ENCODE measurements around the gene CCL13. TPM values are rescaled to one million over a fixed set of nuclear protein-coding genes. Genes with fewer than 3 reads are reported as not detected.

The CCL13 gene
- polyA plus RNA-seq, 12 donors = 0.28 to 3.8 (median 1.0) TPM; not detected in 2

DNA sequence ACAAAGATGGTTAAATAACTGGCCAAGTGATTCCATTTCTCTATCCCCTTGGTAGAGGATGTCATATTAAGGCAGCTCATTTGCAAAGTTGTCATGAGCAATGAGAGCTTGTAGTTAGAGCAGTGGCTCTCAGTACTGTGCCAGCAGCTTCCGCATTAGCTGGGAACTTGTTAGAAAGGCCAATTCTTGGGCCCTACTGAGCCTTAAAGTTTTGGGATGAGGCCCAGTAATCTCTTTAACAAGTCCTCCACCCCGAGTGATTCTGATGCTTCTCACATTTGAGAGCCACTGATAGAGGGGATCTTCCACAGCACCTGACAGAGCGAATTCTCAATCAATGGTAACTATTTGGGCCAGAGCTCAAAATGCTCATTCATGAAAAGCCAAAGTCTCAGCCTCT is 26.9 kb downstream of the CCL13 start:
- DNase-seq = no peak

DNA sequence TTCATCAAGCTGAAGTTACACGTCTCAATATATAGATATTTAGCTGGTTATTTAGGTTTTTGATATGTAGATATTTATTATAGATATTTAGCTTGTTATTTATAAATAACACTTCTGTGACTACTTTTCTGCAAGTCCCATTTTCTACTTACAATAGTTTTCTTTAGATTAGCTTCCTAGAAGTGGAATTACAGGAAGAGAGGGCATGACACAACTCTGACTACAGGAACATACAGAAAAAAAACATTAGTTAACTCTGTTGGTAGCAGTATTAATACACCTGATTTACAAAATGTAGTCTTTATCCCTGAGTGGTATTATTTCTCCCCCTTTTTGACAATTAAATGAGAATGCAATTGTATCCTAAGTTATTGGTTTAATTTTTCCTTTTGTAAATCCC is 28.0 kb downstream of the CCL13 start:
- DNase-seq = no peak

DNA sequence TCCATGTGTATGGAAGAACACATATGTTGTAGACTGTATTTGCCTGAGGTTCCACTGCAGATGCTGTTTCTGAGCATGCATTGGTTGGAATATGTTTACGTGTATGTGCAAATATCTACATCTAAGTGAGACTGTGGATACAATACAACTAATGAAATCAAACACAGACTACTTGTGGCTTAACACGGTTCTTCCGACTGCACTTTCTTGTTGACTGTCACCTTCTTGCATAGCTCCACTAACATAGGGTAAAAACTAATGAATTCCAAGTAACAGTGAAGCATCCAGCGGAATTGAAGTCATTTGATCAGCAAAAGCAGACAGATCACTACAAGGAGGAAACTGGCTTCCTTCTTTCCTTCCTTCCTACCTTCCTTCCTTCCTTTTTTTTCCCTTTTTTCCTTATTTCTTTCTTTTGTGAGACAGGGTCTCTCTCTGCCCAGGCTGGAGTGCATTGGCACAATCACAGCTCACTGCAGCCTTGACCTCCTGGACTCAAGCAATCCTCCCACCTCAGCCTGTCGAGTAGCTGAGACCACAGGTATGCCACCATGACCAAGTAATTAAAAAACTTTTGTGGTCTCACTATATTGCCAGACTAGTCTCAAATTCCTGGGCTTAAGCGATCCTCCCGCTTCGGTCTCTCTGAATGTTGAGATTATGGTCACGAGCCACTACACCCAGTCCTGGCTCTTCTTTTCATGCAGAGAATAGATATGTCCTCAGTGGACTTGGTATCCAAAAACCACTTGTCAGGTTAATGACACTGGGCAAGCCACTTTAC is 28.7 kb downstream of the CCL13 start:
- no peak for DNase-seq

DNA sequence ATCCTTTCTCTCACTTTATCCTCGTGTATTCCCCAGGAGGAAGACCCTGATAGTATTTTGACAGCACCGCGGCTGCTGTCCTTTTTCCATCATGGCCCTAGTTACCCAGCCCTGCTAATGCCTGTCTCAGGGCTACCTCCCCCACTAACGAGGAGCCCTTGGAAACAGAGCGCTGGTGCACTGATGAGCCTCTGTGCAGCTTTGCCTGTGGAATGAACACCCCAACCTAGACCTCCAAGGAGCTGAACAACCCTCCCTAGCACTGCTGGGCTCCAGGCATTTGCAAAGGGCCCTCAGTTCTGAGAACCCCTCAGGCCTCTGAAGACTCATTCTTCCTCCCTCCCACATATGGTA is 30.0 kb downstream of the CCL13 start:
- DNase-seq = no peak

DNA sequence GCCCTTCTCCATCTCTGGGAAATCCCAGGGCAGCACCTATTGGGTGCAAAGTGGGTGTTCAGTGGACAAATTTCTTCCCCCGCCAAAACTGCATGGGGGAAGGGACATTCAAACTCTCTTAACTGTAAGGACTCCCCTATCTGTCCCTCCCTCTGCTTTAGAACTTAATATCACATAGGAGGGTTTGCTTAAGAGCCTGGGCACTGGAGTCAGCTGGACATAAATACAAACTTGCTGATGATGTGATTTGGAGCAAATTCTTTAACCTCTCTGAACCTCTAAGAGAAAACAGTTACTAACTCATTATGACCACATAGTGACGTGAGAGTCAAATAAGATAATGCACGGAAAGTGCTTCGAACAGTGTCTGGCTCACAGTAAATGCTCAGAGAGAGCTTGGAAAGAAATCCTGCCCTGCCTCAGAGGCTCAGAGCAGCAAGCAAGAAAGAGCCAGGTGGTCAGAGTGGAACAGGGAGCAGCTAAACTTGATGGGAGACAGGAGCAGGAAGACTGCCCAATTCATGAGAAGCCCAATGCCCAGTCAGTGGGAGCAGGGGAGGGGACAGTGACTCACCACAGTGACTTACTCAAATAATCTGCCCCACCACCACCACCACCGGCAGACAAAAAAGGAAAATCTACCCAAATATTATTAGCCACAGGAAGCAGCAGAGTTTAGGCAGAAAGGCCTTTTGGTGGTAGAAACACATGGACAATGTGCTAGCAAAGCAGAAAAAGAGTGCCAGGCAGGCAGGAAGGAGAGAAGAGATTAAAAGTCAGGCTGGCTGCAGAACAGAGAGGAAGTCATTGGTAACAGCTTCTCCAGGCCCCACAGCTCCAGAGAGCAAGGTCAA is 30.6 kb downstream of the CCL13 start:
- DNase-seq = no peak

DNA sequence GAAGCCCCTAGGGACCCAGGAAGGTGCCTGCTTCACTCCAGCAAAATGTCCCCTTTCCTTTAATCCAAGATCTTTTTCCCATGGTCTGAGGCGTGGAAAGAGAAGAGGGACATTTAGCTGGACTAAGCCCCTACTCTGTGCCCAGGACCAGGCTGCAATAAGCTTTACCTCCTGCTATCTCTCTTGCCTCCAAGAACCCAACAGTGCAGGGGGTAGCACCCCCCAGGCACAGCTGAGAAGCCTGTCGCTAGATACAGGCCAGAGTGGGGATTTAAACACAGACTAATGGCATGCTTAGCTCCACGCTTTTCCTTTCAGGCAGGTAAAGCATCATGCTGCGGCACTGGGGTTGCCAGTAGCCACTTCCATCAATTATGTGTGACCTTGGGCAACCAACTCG is 31.3 kb downstream of the CCL13 start:
- no peak for DNase-seq

DNA sequence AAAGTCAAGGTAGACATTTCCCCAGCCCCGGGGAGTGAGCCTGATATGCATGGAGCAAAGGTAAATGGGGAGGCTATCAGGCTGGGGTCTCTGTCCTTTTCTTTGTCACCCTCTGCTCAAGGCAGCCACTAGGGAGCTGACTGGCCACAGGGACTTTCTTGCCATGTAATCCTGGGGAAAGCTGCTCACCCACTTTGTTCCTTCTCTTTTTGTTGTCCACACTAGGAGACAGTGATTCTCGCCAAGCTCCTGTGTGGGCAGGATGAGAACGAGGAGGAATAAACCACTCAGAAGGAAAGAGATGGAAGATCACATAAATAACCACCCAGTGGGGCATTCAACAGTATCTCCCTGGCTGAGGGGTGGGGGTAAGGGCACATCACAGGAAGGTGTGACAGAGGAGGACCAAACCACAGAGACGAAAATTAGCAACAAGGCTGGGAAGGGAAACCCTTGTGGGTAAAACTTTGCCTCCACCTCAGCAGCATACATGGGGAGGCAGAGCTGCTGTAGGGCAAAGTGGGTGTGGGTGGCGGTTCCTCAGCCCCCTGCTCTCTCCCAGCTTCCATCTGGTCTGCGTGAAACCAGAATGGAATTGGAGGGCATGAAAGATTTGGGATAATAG is 33.0 kb downstream of the CCL13 start:
- DNase-seq = no peak

DNA sequence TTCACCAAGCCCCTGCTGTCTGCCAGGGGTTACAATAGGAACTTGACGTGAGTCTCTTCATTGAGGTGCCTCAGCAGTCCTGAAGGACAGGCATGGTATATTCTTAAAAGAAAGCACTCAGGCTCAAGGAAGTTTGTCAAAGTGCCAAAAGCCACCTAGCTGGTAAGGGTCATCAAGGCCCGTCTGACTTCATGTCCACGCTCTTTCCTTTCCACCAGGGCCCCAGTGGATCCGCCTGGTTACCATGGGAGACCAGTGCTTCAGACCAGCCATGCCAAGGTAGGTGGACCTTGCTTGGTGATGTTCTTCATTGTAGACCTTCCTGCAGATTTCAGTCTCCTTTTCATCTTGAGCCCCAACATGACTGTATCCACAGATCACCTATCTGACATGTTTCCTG is 34.4 kb downstream of the CCL13 start:
- no peak for DNase-seq

DNA sequence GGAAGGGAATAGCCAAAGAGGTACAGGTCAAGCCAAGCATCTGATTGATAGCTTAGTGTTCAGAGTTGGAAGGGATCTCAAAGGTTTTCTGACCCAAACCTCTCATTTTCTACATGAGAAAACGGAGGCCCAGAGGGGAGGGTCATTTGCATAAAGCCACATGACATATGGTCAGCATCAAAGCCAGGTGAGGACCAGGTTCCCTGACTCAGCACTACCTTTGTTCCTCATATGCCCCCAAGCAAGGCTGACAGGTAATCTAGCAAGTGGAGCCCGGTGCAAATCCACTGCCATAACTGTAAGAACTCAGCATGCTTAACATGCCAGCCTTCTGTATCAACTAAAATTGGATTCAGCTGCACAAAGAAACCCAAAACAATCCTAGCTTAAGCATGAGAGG is 35.0 kb downstream of the CCL13 start:
- no peak for DNase-seq

DNA sequence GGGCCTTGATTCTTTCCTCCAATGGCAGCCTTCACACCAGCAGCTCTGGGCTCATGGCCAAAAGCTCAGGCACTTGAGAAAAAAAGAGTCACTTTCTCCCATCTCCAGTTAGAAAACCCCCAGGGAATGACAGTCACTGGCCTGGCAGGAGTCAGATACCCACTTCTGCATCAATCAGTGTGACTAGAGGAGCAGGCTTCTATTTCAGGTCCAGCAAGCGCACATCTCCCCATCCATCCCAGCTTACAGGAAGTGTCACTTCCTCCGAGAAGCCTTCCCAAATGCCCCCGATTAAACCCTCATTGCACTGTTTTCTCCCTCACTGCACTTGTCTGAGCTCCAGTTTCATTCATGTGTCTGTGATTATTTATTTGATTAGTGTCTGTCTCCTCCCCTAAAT is 37.1 kb downstream of the CCL13 start:
- no peak for DNase-seq

DNA sequence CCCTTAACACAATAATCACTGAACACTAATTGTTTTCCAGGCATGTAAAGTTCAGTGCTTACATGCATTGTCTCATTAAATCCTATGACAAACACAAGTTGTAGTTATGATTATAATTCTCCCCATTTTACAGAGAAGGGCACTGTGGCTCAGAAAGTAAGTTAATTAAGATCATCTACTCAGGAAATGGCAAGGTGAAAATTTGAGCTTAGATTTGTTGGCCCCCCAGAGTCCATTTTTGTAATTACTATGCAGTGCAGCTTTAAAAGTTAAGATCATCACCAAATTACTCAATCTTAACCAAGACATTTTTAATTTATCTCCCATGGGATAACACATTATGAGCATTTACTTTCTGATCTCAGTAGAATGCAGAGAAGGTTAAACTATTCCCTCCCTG is 41.0 kb downstream of the CCL13 start:
- no peak for DNase-seq

DNA sequence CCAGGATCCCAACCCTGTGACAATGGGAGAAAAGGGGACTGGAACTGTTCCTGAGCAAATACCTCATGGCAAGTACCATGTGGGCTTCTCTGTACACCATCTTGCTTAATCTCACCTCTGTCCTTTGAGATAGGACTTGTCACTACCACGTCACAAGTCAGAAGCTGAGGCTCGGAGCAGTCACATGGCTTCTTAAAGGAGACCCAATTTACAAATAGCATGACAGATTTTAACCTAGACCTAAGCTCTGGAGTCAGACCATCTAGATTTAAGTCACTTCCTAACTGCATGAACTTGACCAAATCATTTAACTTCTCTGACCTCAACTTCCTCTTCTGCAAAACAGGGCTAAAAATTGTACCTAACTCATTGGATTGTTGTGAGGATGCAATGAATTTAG is 42.7 kb downstream of the CCL13 start:
- DNase-seq = no peak

DNA sequence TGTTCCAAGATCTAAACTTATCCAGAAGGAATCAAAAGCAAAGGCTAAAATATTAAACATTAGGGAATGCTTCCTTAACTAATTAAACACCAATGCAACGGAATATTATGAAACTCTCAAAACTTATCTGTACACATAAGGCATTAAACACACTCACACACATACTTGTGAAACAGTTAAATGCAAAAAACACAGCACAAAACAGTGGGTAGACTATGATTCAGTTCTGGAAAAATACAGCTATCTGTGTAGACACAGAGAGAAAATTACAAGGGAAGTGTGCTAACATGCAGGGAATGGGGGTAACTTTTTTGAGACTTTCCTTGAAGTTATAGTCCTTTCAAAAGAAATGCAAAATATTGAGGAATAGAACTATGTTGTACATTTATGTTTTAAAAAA is 43.4 kb downstream of the CCL13 start:
- no peak for DNase-seq

DNA sequence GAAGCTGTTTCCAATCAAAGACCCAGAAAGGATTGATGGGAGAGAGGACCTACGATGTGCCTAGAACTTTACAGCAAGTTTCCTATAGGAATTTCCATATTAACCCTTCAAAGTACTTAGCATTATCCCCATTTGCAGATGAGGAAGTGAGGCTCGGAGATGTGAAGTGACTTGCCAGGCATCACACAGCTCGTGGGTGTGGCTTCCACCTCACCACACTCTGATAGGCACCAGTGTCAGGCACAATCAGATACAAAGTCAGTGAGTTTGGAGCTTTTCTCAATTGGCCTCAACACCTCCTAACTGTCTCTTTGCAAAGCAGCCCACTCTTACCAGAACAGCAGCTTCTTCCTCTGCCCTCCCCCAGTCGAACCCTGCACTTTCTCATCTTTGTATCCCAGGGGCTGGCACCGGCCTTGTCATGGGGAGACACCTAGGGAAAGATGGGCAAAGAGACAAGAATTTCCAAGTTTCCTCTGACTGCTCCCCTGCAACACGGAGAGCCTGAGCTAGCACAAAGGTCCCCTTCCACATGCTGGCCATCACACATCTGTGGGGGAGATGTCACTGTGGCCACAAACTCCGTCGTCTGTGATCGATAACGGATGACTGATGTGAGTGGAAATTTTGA is 44.1 kb downstream of the CCL13 start:
- DNase-seq = no peak

DNA sequence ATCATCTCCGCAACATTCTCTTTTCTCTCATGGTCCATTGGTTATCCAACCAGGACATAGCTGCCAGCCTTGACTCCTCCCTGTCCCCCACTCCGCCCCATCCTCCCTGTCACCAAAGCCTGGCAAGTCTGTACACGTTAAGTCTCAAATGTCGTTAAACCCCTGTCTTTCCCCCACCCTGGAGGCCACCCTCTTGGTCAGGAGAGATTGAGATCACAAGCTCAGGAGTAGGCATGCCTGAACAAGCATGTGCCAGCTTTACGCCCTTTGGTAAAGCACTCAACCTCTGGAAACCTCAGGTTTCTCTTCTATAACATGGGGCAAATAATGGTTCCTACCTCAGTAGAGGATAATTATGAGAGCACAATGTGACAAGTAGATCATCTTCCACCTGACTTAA is 44.9 kb downstream of the CCL13 start:
- no peak for DNase-seq

DNA sequence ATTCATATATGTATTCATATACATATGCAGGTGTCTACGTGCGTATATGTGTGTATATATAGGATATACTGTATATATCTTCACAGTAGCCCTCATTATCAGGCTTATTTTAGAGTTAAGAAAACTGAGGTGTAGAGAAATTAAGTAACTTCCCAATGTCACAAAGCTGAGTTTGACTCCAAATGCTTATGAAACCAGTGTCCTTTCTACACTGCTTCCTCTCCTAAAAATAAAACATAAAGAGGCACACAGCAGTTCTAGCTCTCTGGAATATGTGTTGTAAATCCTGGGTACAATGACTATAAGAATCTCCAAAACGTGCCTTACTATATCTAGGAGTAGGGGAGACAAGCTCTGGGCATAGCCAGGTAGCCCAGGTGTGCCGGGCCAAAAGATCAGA is 46.7 kb downstream of the CCL13 start:
- no peak for DNase-seq

DNA sequence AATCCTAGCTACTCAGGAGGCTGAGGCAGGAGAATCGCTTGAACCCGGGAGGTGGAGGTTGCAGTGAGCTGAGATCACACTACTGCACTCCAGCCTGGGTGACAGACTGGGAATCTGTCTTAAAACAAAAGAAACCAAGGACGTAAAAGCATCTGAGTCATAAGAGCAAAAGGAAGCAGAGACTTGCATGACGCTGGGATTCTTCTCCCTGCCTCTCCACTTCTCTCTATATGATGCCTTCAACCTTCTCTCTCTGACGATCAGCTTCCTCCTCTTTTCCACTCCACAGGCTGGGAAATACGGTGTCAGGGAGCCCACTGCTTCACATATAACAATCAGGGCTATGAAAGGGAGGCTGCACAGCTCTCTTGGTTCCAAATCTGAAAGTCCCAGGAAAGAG is 49.9 kb downstream of the CCL13 start:
- no peak for DNase-seq

Other genes with a start within 250 kb of the CCL13 start
- 10 to 100 TPM in 11 of 12 donors, not detected in 1; 46.4 to 87.6 (median 66.0) TPM for gene CCL2, start 101.2 kb upstream of the CCL13 start, polyA plus RNA-seq (ENCODE audit: insufficient read length in 12 of 12)
- not detected for gene CCL7, start 86.3 kb upstream of the CCL13 start, polyA plus RNA-seq (ENCODE audit: insufficient read length in 12 of 12)
- gene CCL11, start 70.7 kb upstream of the CCL13 start, polyA plus RNA-seq (ENCODE audit: insufficient read length in 12 of 12) = under 1 TPM in 3 of 12 donors, not detected in 9; 0.17 to 0.22 (median 0.21) TPM
- 1 to 10 TPM in 4 of 12 donors, under 1 TPM in 6, not detected in 2; 0.44 to 1.3 (median 0.92) TPM for gene CCL8, start 37.0 kb upstream of the CCL13 start, polyA plus RNA-seq (ENCODE audit: insufficient read length in 12 of 12)
- not detected for gene CCL1, start 6.8 kb downstream of the CCL13 start, polyA plus RNA-seq (ENCODE audit: insufficient read length in 12 of 12)
- under 1 TPM in 10 of 12 donors, not detected in 2; 0.08 to 0.74 (median 0.32) TPM for gene TMEM132E, start 223.1 kb downstream of the CCL13 start, polyA plus RNA-seq (ENCODE audit: insufficient read length in 12 of 12)

Measured in muscle of arm (tissue), 12 donors.